ENCODE data around the gene NDUFV3. TPM values are rescaled to one million over a fixed set of nuclear protein-coding genes. Genes with fewer than 3 reads are reported as not detected.
"Not testable (repeated sequence)": the region's sequence is repeated elsewhere in the genome, so short reads cannot be mapped to it uniquely, and the experiment has no call there.

The NDUFV3 gene
- total RNA-seq, 3 donors from 2014 or later = 49.9 to 62.9 (median 51.1) TPM

DNA sequence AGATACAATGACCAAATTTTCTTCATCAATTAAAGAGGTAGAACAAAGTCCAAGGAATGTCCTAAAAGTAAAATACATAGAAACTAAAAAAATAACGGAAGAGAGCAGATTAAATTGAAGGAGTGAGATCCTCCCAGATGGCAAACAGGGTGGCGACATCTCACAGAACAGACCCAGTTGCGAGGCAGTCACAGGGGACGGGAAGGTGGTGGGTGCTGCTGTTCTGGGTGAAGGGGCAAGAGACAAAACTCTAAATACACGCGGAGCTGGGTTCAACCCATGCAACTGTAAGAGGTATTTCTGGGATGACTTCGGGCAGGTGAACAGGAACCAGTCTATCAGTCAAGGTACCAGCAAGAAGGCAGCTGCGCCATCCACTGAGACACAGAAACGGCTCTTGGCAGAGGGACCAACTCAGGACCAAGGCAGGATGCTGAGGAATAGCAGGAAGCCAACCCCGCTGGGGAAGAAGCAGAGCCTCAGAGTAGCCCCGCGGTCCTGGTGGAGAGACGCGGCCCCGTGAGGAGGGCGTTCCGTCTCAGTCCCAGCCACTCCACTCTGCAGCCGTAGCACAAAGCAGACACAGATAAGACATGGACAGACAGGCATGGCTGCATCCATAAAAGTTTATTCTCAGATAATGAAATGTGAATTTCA, 45.9 kb upstream of the NDUFV3 start:
- no peaks in the 10 kb centered on the region for H3K36me3 ChIP-seq
- no peaks in the 10 kb centered on the region for H3K27me3 ChIP-seq
- H3K9me3 ChIP-seq = no peaks in the 10 kb centered on the region
- TF ChIP-seq POLR2AphosphoS5 (IDR thresholded peaks at IDR 0.05) (no peak), POLR2A (IDR thresholded peaks at IDR 0.05) (no peak)
- TF ChIP-seq, protein P1, sequence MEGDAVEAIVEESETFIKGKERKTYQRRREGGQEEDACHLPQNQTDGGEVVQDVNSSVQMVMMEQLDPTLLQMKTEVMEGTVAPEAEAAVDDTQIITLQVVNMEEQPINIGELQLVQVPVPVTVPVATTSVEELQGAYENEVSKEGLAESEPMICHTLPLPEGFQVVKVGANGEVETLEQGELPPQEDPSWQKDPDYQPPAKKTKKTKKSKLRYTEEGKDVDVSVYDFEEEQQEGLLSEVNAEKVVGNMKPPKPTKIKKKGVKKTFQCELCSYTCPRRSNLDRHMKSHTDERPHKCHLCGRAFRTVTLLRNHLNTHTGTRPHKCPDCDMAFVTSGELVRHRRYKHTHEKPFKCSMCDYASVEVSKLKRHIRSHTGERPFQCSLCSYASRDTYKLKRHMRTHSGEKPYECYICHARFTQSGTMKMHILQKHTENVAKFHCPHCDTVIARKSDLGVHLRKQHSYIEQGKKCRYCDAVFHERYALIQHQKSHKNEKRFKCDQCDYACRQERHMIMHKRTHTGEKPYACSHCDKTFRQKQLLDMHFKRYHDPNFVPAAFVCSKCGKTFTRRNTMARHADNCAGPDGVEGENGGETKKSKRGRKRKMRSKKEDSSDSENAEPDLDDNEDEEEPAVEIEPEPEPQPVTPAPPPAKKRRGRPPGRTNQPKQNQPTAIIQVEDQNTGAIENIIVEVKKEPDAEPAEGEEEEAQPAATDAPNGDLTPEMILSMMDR (IDR thresholded peaks at IDR 0.05) = no peak
- H3K4me1 ChIP-seq = no peaks in the 10 kb centered on the region
- intact Hi-C loops (cut with DNase I; ENCODE audit: low total_unique reads) = no loop called here
- H3K4me3 ChIP-seq = no peak overlapping the region
- no peak for DNase-seq (ENCODE audit: low spot score in 2 of 2)
- H3K27ac ChIP-seq = no peak overlapping the region

DNA sequence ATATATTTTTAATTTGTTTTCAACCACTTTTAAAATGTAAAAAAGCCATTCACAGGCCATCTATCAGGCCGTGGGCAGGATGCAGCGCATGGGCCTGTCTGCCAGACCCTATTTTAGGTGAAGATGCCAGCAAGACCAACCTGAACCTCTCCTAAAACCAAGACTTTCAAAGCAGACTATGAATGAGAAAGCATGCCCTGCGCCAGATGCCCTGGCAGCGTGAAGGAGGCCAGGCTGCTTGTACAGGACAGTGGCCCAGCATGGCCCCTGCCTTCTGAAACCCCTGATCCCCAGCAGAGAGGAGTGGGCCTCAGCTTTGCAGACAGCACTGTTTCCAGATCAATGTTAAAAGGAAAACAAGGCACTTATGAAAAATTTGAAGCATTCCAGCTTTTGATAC, 45.4 kb upstream of the NDUFV3 start:
- no peak for DNase-seq (ENCODE audit: low spot score in 2 of 2)
- Histone ChIP-seq H3K36me3 (no peaks in the 10 kb centered on the region), H3K27me3 (no peaks in the 10 kb centered on the region), H3K9me3 (no peaks in the 10 kb centered on the region), H3K4me1 (no peaks in the 10 kb centered on the region), H3K4me3 (no peak overlapping the region), H3K27ac (no peak overlapping the region)
- intact Hi-C loops (cut with DNase I; ENCODE audit: low total_unique reads) = no loop called here
- TF ChIP-seq POLR2A (IDR thresholded peaks at IDR 0.05) = no peak
- no peak for TF ChIP-seq POLR2AphosphoS5 (IDR thresholded peaks at IDR 0.05)
- TF ChIP-seq, protein P1 (IDR thresholded peaks at IDR 0.05) = no peak

DNA sequence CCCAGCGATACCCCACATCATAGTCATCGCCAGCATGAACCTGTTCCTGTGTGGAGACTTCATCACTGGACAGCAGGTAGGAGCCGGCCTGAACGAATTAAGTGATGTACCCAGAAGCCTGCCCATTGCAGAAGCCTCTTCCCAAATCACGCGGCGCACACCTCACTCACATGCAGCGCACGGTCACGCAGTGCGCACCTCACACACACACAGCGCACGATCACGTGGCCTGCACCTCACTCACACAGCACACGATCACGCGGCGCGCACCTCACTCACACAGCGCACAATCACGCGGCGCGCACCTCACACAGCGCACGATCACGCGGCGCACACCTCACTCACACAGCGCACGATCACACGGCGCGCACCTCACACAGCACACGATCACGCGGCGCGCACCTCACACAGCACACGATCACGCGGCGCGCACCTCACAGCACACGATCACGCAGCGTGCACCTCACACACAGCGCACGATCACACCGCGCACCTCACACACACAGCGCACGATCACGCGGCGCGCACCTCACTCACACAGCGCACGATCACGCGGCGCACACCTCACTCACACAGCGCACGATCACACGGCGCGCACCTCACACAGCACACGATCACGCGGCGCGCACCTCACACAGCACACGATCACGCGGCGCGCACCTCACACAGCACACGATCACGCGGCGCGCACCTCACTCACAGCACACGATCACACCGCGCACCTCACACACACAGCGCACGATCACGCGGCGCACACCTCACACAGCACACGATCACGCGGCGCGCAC, 44.8 kb upstream of the NDUFV3 start:
- H3K4me3 ChIP-seq; H3K27ac ChIP-seq; H3K4me1 ChIP-seq; intact Hi-C loops (cut with DNase I; ENCODE audit: low total_unique reads); DNase-seq (ENCODE audit: low spot score in 2 of 2); H3K27me3 ChIP-seq; H3K36me3 ChIP-seq; H3K9me3 ChIP-seq: not testable (repeated sequence)

DNA sequence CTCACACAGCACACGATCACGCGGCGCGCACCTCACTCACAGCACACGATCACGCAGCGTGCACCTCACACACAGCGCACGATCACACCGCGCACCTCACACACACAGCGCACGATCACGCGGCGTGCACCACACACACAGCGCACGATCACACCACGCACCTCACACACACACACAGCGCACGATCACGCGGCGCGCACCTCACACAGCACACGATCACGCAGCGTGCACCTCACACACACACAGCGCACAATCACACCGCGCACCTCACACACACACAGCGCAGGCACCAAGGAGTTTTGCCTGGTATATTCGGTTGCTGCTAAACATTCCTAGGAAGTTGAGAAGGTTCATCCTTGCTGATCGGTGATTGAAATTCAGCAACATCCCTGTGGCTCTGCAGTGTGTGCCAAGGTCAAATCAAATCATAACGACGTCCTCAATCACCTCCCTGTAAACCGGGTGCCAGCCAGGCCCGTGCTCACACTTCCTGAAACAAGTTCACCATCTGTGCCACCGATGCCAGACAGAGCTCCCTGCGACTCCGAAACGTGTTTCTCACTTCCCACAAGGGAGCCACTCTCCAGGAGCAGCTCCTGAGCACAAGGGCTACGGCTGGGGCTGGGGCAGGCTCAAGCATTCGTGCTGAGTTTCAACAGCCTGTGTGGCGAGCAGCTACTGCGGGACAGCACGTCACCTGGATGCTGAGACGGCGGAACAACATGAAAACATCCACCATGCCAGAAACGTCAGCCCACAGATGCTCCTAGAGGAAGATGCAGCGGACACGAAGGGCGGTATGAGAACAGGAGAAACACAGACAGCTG, 44.0 kb upstream of the NDUFV3 start:
- Histone ChIP-seq H3K4me3 (no peak overlapping the region), H3K27me3 (no peaks in the 10 kb centered on the region), H3K27ac (no peak overlapping the region), H3K36me3 (no peaks in the 10 kb centered on the region), H3K9me3 (no peaks in the 10 kb centered on the region), H3K4me1 (no peaks in the 10 kb centered on the region)
- intact Hi-C loops (cut with DNase I; ENCODE audit: low total_unique reads) = no loop called here
- no peak for DNase-seq (ENCODE audit: low spot score in 2 of 2)
- TF ChIP-seq POLR2AphosphoS5 (IDR thresholded peaks at IDR 0.05) = no peak
- TF ChIP-seq, protein P1 (IDR thresholded peaks at IDR 0.05) = no peak
- no peak for TF ChIP-seq POLR2A (IDR thresholded peaks at IDR 0.05)

DNA sequence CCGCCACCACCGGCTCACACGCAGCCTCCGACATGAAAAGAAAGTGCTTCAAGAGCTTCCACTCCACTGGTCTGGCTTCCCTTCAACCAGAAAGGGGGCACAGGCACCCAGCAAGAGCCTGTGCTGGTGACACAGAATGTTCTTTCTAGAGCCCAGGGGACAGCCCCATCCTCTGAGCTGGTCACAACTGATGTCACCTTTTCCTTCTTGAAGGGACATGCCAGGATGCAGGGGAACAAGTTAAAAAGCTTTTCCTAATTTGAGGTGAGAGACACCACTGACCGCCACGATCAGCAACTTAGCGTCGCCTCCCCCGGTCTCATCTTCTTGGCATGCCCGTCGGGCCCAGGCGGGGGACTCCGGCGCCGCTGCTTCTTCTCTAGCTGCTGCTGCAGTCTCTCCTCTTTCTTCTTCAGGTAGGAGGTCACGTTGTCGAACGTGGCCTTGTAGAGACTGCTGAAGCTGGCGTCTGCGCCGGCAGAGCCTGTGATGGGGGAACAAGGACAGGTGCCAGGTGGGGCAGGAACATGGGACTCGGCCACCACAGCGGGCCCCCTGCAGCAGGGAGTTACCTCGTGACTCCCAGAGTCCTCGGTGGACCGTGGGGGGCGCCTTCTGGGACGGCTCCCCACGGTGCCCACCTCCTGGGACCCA, 43.2 kb upstream of the NDUFV3 start:
- Histone ChIP-seq H3K27me3 (no peaks in the 10 kb centered on the region), H3K27ac (no peak overlapping the region), H3K9me3 (no peaks in the 10 kb centered on the region), H3K4me1 (no peaks in the 10 kb centered on the region), H3K4me3 (no peak overlapping the region), H3K36me3 (no peaks in the 10 kb centered on the region)
- TF ChIP-seq POLR2AphosphoS5 (IDR thresholded peaks at IDR 0.05) (no peak), POLR2A (IDR thresholded peaks at IDR 0.05) (no peak)
- TF ChIP-seq, protein P1 (IDR thresholded peaks at IDR 0.05) = no peak
- intact Hi-C loops (cut with DNase I; ENCODE audit: low total_unique reads) = no loop called here
- DNase-seq (ENCODE audit: low spot score in 2 of 2) = no peak

Measured in breast epithelium (tissue), 4 donors.